Amniotic stem cell (primary cell): ENCODE measurements around the gene FABP3.
A peak's percentile ranks its signal among the peaks of the same experiment; 100 is the strongest.
"Not testable (repeated sequence)": the region's sequence is repeated elsewhere in the genome, so short reads cannot be mapped to it uniquely, and the experiment has no call there.

ENCODE experiments used
- DNase-seq: peaks from one replicate; lab custom pipeline; 2025; lab: John Stamatoyannopoulos, UW

FABP3 gene

DNA sequence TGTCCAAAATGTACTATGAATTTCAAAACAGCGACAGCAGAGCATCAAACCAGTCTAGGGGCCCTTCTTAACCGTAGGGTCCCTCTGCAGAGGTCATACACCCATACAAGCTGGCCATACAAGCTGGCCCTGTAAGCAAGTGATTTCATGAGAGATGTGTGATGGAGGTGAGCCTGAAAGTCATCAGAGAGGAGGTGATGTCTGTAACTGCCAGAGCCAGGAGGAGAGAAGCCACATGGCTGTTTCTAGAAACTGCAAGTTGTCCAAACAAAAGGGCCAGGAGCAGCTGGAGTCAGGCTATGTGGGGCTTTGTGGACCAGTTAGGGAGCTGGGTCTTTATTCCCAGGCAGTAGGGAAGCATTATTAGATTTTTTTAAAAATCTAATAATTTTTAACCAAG is 25.4 kb upstream of the FABP3 start:
- DNase-seq: no peak

GRCh38 chr1:31397360-31398095 is 24.7 kb upstream of the FABP3 start:
- DNase-seq: no peak

DNA sequence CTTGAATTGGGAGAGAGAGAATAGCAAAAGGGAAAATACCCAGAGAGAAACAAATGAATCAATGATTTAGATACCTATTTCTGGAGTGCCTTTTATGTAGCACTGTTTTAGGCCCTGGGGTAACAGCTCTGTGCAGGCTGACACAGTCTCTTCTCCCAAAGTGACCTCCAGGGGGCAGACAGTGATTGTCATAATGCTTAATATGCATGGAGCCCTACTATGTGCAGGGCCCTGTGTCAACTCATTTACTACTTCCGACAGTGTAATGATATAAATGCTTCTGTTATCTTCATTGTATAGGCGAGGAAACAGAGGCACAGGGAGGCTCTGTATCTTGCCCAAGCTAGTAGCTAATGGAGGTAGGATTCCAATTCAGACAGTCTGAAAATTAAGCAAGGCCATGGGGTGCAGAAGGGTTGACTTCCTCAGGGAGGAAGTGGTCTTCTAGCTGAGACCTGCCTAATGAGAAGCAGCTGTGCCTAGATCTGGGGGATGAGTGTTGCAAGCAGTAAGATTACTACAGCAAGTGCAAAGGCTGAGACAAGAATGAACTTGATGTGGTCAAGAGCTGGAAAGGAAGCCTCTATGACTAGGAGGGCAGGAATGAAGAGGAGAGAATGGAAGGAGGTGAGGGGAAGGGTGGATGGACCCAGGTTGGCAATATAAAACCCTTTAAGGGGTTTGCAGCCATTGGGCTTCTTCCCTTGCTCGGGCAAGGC is 23.9 kb upstream of the FABP3 start:
- no peak for DNase-seq

DNA sequence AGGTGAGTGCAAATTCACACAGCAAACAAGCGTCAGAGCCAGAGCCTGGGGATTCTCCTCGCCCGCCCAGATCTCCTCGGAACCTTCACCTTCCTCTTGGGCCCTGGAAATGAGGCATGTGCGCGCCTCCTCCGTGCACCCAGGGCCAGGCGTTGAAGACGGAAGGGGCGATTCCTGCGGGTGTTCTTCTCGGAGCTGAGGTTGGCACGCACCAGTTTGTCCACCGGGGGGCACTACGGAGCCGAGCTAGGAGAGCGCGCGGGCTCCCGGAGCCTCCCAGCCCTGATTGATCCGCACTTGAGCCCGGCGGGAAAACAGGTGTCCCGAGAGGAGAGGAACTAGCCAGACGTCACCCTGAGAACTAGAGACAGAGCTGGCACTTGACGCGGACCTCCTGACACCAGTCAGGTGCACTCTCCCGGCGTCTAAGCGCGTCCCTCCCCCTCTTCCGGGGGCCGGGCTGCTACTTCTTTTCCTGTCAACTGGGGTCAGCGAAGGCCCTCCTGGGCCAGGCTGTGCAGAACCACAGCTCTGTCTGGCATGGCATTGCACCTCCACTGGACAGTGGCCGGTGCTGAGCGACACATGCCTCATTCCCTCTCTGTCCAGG is 21.8 kb upstream of the FABP3 start:
- peak; percentile 78 for DNase-seq

- DNase-seq: no peak
These were observed 20.6 kb upstream of the FABP3 start for GRCh38 chr1:31393463-31393862.

DNA sequence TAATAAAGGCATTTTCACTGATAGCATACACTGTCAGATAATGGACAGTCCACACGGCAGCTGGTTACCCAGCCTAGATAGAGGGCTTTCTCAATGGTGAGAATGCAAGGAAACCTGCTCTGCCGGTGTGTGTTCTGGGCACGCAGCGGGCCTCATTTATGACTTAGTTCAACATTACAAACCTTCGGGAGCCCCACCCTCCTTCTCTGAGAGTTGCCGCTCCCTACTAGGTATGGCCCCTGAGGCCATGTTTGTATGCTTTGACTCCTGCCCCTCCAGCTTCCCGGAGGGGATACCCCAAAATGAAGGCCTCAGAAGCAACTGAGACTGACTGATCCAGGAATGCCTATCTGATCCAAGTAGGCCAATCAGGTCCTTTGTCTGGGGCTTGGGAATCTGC is 17.2 kb upstream of the FABP3 start:
- no peak for DNase-seq

GRCh38 chr1:31389616-31390015 is 16.7 kb upstream of the FABP3 start:
- DNase-seq: no peak

DNA sequence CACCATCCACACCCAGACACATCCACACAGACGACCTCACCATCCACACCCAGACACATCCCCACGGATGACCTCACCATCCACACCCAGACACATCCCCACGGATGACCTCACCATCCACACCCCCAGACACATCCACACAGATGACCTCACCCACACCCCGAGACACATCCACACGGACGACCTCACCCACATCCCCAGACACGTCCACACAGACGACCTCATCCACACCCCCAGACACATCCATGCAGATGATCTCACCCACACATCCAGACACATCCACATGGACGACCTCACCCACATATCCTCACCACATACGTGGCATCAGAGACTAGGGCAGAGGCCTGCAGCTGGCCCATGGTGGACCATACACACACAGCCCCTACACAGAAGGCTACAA is 14.7 kb upstream of the FABP3 start:
- DNase-seq: no peak

DNA sequence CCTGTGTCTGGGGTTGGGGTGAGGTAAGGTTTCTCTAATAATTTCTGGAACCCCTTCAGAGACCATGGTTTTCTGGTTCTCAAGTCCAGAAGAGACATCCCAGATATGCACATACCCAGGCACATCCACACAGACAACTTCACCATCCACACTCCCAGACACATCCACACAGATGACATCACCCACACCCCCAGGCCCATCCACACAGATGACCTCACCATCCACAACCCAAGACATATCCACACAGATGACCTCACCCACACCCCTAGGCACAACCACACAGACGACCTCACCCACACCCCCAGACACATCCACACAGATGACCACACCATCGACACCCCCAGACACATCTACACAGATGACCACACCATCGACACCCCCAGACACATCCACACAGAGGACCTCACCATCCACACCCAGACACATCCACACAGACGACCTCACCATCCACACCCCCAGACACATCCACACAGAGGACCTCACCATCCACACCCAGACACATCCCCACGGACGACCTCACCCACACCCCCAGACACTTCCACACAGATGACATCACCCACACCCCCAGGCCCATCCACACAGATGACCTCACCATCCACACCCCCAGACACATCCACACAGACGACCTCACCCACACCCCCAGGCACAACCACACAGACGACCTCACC is 13.8 kb upstream of the FABP3 start:
- not testable (repeated sequence) for DNase-seq

- no peak for DNase-seq
These were observed 11.1 kb upstream of the FABP3 start for GRCh38 chr1:31383967-31384366.

DNA sequence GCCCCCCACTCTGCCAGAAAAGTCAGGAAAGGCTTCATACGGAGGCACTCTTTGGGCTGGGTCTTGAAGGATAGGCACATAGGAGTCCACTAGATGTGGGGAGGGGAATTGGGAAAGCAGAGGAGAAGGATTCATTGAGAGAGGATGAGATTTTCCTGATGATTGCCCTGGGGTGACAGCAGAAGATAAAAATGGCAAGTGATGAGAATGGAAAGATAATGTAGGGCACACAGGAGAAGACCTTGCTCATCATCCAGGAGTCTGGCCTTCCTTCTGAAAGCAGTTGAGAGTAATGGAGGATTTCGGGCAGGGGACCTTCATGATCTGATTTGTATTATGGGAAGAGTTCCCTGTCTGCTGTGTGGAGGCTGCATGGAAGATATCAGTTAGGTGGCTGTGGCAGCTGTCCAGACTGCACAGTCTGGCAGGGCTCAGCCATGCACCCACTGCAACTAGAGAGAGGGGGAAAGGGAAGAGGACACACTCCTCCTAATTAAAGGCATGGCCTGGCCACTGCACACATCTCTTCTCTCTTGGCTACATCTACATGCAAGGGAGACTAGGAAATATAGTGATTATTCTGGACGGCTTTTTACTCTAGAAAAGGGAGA is 9.6 kb upstream of the FABP3 start:
- DNase-seq: no peak

- DNase-seq: no peak
These were observed 8.8 kb upstream of the FABP3 start for GRCh38 chr1:31381394-31382294.

DNA sequence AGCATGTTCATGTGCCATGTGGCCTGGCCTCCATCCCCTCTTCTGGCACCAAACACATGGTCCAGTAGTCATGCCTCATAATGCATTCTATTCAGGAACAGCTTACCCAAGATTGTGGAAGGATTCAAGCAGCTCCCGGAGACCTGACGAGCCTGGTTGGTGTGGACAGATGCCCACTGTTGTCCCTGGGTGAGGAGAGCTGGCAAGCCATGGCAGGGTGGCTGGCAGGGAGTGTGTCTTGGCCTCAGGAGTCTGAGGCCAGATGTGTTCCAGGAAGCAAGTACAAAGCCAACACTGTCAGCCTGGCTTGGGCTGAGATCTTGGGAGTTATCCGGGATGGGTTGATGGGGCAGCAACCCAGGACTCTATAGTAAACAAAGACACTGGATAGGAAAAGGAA is 7.3 kb upstream of the FABP3 start:
- DNase-seq: no peak

GRCh38 chr1:31378001-31378400 is 5.1 kb upstream of the FABP3 start:
- no peak for DNase-seq

DNA sequence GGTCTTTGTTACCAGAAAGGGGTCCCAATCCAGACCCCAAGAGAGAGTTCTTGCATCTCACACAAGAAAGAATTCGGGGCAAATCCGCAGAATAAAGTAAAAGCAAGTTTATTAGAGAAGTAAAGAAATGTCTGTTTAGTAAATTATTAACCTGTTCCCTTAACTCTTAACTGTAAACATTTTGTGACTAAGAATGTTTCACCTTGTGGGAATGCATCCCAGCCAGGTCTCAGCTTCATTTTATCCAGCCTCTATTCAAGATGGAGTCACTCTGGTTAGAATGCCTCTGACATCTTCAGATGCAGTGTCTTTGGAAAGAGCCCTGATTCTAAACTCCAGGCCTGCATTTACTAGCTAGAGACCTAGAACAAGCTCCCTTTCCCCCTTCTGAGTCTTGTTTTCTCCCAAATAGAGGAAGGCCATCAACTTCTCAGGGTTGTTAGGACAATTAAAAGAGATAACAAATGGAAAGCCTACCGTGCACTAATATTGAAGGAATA is 4.5 kb upstream of the FABP3 start:
- no peak for DNase-seq

GRCh38 chr1:31376375-31377134 is 3.7 kb upstream of the FABP3 start:
- DNase-seq: peak; percentile 66

DNA sequence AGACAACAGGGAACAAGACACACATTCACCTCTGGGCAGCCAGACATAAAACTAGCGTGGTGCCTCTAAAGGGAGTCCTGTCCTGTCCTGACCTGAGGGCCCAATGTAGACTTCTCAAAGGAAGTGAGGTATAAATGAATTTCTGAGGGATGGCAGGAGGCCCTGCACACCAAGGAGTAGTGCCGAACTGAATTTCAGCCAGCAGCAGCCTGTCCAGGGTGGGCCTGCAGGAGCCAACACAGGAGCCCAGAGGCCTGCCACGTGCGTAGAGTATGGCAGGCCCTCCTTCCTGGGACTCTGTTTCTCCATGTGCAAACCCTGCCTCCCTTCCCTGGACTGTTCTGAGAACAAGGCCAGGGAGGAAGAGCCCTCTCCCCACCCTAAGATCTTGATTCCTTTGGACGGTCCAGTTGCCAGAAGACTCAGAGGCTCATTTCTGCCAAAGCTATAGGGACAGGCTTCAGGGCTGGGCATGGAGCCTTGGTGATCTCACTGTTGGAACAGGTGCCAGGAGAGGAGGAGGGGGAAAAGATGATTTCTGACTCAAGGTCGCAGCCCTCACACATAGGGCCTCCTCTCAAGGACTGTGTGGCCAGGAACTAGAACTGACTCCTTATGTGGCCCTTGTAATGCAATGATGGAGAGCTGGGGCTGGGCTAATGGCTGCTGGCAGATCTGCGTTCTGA is 1.8 kb upstream of the FABP3 start:
- DNase-seq: no peak

DNA sequence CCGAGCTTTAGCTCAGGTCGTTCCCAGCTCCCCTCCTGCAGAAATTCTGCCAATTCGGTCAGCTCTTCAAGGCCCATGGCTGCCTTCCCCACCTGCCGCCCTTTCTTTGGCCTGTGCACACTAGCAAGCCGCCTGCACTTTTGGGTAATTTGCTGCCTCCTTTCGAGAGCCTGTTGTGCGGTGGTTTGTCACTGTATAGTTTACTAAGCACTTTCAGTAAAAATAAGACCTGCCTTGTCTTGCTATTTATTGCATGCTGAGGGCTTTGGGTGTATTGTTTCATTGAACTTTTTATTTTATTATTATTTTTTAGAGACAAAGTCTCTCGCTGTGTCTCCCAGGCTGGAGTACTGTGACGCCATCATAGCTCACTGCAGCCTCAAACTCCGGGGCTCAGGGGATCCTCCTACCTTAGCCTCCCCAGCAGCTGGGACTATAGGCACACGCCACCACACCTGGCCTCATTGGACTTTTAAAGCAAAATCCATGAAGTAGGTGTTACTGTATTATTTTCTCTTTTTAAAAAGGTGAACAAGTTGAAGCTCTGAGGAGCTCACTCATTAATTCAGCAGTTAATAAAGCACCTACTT is 1.1 kb upstream of the FABP3 start:
- no peak for DNase-seq

DNA sequence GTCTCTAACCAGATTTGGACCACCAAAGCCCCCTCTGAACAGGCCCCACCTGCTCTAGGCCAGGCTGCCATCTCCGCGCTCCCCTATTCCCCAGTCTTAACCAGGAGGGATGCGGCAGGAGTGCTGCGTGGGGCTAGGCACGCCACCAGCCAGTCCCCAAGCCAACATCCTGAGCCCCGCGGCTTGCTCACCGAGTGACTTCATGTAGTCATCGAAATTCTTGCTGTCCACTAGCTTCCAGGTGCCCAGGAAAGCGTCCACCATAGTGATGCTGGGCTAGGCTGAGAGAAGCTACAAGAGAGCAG is 173 bp downstream of the FABP3 start:
- DNase-seq: no peak

DNA sequence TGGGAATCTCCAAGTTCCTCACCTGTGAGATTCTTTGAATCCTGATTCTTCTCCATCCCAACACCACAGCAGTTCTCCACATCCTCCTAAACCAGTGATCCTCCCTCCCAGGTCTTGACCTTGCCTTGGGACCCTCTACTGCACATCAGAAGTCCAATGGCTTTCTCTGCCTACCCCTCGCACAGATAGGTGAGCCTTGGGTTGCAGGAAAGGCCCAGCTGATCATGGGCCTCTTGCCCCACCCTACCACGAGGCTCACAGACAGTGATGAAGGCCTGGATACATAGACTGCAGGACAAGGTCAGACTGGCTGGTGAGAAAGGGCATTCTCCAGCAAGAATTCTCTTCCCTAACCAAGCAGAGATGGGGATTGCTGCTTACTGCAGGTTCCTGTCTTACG is 825 bp downstream of the FABP3 start:
- no peak for DNase-seq
